ENCODE measurements around the gene SLCO2A1. TPM values are rescaled to one million over a fixed set of nuclear protein-coding genes. Genes with fewer than 3 reads are reported as not detected.

Gene SLCO2A1
- total and polyA plus RNA-seq, 11 donors: 2.8 to 28.4 (median 13.9) TPM

- WGBS, 4 donors: 92 to 94% (median 93%) methylated on average over 3 to 4 of the region's 4 CpGs
- no peak for ATAC-seq
These were observed 62.8 kb downstream of the SLCO2A1 start for GRCh38 chr3:133966954-133967353.

GRCh38 chr3:133965906-133966305 lies 63.8 kb downstream of the SLCO2A1 start:
- no peak for TF ChIP-seq POLR2A (IDR thresholded peaks at IDR 0.05)
- no peak for TF ChIP-seq CTCF (IDR thresholded peaks at IDR 0.05)
- Histone ChIP-seq H3K36me3 (no peaks in the 10 kb centered on the region), H3K9me3 (no peaks in the 10 kb centered on the region), H3K27ac (no peak overlapping the region), H3K4me1 (peaks cover 0 to 6% (median 0%) of the 10 kb centered on the region in 12 donors), H3K27me3 (no peaks in the 10 kb centered on the region), H3K4me3 (no peak overlapping the region)
- ATAC-seq: no peak
- WGBS, 4 donors: 76 to 89% (median 84%) methylated on average over 4 of the region's 4 CpGs
- intact Hi-C loops (cut with DNase I): no loop called here
- DNase-seq: no peak

More at GRCh38 chr3:133966954-133967353, 62.8 kb downstream of the SLCO2A1 start:
- Histone ChIP-seq H3K4me3 (no peak overlapping the region), H3K36me3 (no peaks in the 10 kb centered on the region), H3K27me3 (no peaks in the 10 kb centered on the region), H3K27ac (no peak overlapping the region), H3K9me3 (peaks cover 0 to 2% (median 0%) of the 10 kb centered on the region in 12 donors), H3K4me1 (peaks cover 0 to 6% (median 0%) of the 10 kb centered on the region in 12 donors)
- DNase-seq: no peak
- intact Hi-C loops (cut with DNase I): no loop called here
- TF ChIP-seq CTCF (IDR thresholded peaks at IDR 0.05): no peak
- TF ChIP-seq POLR2A (IDR thresholded peaks at IDR 0.05): no peak

- Histone ChIP-seq H3K36me3 (no peaks in the 10 kb centered on the region), H3K9me3 (no peaks in the 10 kb centered on the region), H3K4me1 (peaks cover 0 to 6% (median 0%) of the 10 kb centered on the region in 12 donors), H3K4me3 (no peak overlapping the region), H3K27ac (peak overlapping the region in 1 of 12 donors; percentile 2), H3K27me3 (no peaks in the 10 kb centered on the region)
- no peak for DNase-seq
- no peak for TF ChIP-seq POLR2A (IDR thresholded peaks at IDR 0.05)
- WGBS, 4 donors: 75 to 80% (median 76%) methylated on average over 12 of the region's 12 CpGs
- ATAC-seq: no peak
- intact Hi-C loops (cut with DNase I): no loop called here
These were observed 64.6 kb downstream of the SLCO2A1 start for GRCh38 chr3:133965013-133965570.

- Histone ChIP-seq H3K27me3 (no peaks in the 10 kb centered on the region), H3K36me3 (no peaks in the 10 kb centered on the region), H3K9me3 (no peaks in the 10 kb centered on the region), H3K4me3 (no peak overlapping the region), H3K4me1 (peaks cover 0 to 6% (median 0%) of the 10 kb centered on the region in 12 donors), H3K27ac (peak overlapping the region in 1 of 12 donors; percentile 2)
- TF ChIP-seq POLR2A (IDR thresholded peaks at IDR 0.05) (no peak), CTCF (IDR thresholded peaks at IDR 0.05) (peak in 2 of 12 donors; percentile 4 to 13)
- no peak for ATAC-seq
- 78 to 90% (median 82%) methylated on average over 2 to 3 of the region's 3 CpGs for WGBS, 4 donors
- intact Hi-C loops (cut with DNase I): no loop called here
- DNase-seq: no peak
These were observed 65.2 kb downstream of the SLCO2A1 start for GRCh38 chr3:133964547-133964946.
